ENCODE measurements around the gene TEX22. TPM values are rescaled to one million over a fixed set of nuclear protein-coding genes. Genes with fewer than 3 reads are reported as not detected.

The TEX22 gene
- total and polyA plus RNA-seq, 2 experiments from 2014 or later, result 0.21 TPM

GRCh38 chr14:105444859-105445258, 46.5 kb downstream of the TEX22 start:
- Mint-ChIP-seq H3K4me3 (no peak overlapping the region), H3K27me3 (ENCODE audit: insufficient read depth, low read depth, poor library complexity) (peaks cover 11% of the 10 kb centered on the region), H3K4me1 (peaks cover 3% of the 10 kb centered on the region; the same call in 1 of the 3 replicates), H3K27ac (no peak overlapping the region), H3K9me3 (no peaks in the 10 kb centered on the region), H3K36me3 (ENCODE audit: low read depth) (peaks cover 18% of the 10 kb centered on the region)
- Histone ChIP-seq H4K20me1 (replicated peaks; ENCODE audit: insufficient read depth) (peaks cover 13% of the 10 kb centered on the region), H3K4me3 (no peak overlapping the region), H3K9me2 (ENCODE audit: insufficient read depth) (no peaks in the 10 kb centered on the region), H2AFZ (no peak overlapping the region), H3K4me2 (no peak overlapping the region), H3K79me2 (replicated peaks; ENCODE audit: insufficient read depth) (peaks cover 11% of the 10 kb centered on the region; the same call in 1 of the 2 replicates), H3K4me1 (ENCODE audit: insufficient read depth) (no peaks in the 10 kb centered on the region), H3K27ac (ENCODE audit: low read depth) (0 out of 2 replicates have a peak overlapping the region, but pooled peaks have one; percentile 32), H3K36me3 (ENCODE audit: insufficient read depth) (no peaks in the 10 kb centered on the region; the same call in 1 of the 2 replicates), H3F3A (replicated peaks; ENCODE audit: low read depth) (0 out of 2 replicates have a peak, but pooled peaks cover 3% of the 10 kb centered on the region), H3K27me3 (ENCODE audit: insufficient read depth) (no peaks in the 10 kb centered on the region)
- no peak for ATAC-seq
- no peak for DNase-seq (ENCODE audit: low spot score)
- no peak for TF ChIP-seq REST (IDR thresholded peaks at IDR 0.05; ENCODE audit: unreplicated experiment)
- TF ChIP-seq ETS1 (IDR thresholded peaks at IDR 0.05), result no peak
- no peak for TF ChIP-seq NANOG (IDR thresholded peaks at IDR 0.05; ENCODE audit: borderline replicate concordance)
- no peak for TF ChIP-seq POLR2AphosphoS5 (IDR thresholded peaks at IDR 0.05; ENCODE audit: low read depth)
- TF ChIP-seq STAT1 (IDR thresholded peaks at IDR 0.05; ENCODE audit: unreplicated experiment), result no peak
- TF ChIP-seq ZNF114 (CRISPR knock-in tag; IDR thresholded peaks at IDR 0.05), result no peak
- TF ChIP-seq, protein P1, sequence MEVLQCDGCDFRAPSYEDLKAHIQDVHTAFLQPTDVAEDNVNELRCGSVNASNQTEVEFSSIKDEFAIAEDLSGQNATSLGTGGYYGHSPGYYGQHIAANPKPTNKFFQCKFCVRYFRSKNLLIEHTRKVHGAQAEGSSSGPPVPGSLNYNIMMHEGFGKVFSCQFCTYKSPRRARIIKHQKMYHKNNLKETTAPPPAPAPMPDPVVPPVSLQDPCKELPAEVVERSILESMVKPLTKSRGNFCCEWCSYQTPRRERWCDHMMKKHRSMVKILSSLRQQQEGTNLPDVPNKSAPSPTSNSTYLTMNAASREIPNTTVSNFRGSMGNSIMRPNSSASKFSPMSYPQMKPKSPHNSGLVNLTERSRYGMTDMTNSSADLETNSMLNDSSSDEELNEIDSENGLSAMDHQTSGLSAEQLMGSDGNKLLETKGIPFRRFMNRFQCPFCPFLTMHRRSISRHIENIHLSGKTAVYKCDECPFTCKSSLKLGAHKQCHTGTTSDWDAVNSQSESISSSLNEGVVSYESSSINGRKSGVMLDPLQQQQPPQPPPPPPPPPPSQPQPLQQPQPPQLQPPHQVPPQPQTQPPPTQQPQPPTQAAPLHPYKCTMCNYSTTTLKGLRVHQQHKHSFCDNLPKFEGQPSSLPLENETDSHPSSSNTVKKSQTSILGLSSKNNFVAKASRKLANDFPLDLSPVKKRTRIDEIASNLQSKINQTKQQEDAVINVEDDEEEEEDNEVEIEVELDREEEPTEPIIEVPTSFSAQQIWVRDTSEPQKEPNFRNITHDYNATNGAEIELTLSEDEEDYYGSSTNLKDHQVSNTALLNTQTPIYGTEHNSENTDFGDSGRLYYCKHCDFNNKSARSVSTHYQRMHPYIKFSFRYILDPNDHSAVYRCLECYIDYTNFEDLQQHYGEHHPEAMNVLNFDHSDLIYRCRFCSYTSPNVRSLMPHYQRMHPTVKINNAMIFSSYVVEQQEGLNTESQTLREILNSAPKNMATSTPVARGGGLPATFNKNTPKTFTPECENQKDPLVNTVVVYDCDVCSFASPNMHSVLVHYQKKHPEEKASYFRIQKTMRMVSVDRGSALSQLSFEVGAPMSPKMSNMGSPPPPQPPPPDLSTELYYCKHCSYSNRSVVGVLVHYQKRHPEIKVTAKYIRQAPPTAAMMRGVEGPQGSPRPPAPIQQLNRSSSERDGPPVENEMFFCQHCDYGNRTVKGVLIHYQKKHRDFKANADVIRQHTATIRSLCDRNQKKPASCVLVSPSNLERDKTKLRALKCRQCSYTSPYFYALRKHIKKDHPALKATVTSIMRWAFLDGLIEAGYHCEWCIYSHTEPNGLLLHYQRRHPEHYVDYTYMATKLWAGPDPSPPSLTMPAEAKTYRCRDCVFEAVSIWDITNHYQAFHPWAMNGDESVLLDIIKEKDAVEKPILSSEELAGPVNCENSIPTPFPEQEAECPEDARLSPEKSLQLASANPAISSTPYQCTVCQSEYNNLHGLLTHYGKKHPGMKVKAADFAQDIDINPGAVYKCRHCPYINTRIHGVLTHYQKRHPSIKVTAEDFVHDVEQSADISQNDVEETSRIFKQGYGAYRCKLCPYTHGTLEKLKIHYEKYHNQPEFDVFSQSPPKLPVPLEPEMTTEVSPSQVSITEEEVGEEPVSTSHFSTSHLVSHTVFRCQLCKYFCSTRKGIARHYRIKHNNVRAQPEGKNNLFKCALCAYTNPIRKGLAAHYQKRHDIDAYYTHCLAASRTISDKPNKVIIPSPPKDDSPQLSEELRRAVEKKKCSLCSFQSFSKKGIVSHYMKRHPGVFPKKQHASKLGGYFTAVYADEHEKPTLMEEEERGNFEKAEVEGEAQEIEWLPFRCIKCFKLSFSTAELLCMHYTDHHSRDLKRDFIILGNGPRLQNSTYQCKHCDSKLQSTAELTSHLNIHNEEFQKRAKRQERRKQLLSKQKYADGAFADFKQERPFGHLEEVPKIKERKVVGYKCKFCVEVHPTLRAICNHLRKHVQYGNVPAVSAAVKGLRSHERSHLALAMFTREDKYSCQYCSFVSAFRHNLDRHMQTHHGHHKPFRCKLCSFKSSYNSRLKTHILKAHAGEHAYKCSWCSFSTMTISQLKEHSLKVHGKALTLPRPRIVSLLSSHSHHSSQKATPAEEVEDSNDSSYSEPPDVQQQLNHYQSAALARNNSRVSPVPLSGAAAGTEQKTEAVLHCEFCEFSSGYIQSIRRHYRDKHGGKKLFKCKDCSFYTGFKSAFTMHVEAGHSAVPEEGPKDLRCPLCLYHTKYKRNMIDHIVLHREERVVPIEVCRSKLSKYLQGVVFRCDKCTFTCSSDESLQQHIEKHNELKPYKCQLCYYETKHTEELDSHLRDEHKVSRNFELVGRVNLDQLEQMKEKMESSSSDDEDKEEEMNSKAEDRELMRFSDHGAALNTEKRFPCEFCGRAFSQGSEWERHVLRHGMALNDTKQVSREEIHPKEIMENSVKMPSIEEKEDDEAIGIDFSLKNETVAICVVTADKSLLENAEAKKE (CRISPR knock-in tag; IDR thresholded peaks at IDR 0.05), result no peak
- TF ChIP-seq CREB1 (CRISPR knock-in tag; IDR thresholded peaks at IDR 0.05; ENCODE audit: low read depth), result no peak
- TF ChIP-seq JUNB (IDR thresholded peaks at IDR 0.05; ENCODE audit: unreplicated experiment), result no peak
- TF ChIP-seq ZNF331 (CRISPR knock-in tag; IDR thresholded peaks at IDR 0.05; ENCODE audit: low read depth), result no peak
- TF ChIP-seq EZH2 (IDR thresholded peaks at IDR 0.05; ENCODE audit: low read depth, unreplicated experiment), result no peak
- TF ChIP-seq EZH2phosphoT487 (IDR thresholded peaks at IDR 0.05; ENCODE audit: unreplicated experiment), result no peak
- TF ChIP-seq, protein P2, sequence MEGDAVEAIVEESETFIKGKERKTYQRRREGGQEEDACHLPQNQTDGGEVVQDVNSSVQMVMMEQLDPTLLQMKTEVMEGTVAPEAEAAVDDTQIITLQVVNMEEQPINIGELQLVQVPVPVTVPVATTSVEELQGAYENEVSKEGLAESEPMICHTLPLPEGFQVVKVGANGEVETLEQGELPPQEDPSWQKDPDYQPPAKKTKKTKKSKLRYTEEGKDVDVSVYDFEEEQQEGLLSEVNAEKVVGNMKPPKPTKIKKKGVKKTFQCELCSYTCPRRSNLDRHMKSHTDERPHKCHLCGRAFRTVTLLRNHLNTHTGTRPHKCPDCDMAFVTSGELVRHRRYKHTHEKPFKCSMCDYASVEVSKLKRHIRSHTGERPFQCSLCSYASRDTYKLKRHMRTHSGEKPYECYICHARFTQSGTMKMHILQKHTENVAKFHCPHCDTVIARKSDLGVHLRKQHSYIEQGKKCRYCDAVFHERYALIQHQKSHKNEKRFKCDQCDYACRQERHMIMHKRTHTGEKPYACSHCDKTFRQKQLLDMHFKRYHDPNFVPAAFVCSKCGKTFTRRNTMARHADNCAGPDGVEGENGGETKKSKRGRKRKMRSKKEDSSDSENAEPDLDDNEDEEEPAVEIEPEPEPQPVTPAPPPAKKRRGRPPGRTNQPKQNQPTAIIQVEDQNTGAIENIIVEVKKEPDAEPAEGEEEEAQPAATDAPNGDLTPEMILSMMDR (conservative IDR thresholded peaks at IDR 0.05; ENCODE audit: low read depth in 2 of 2), result no peak
